C4-2B (cell line): ENCODE results near the gene PACSIN2.

Experiments used
- H3K27ac ChIP-seq: fragments of 450-650 bp; 2 replicates; pipeline ENCODE4 v1.5.1; 2017
- CTCF ChIP-seq: fragments of 450-650 bp; conservative IDR thresholded peaks from 2 replicates; pipeline ENCODE4 v1.5.1; 2017; ENCODE audit warnings: mild to moderate bottlenecking
- ZFX ChIP-seq: fragments of 450-650 bp; IDR thresholded peaks from 2 replicates; pipeline ENCODE4 v1.6.1; 2017

Gene PACSIN2

GRCh38 chr22:42836026-42836425 is 178.9 kb downstream of the PACSIN2 start:
- no peak for TF ChIP-seq ZFX
- TF ChIP-seq CTCF = no peak
- no peak overlapping the region for H3K27ac ChIP-seq

- no peak overlapping the region for H3K27ac ChIP-seq
These were observed 180.6 kb downstream of the PACSIN2 start for GRCh38 chr22:42834177-42834949.

GRCh38 chr22:42833104-42833503 is 181.8 kb downstream of the PACSIN2 start:
- TF ChIP-seq ZFX (no peak), CTCF (no peak)
- H3K27ac ChIP-seq = no peak overlapping the region

More at GRCh38 chr22:42834177-42834949, 180.6 kb downstream of the PACSIN2 start:
- TF ChIP-seq CTCF (no peak), ZFX (no peak)

GRCh38 chr22:42831712-42832111 is 183.2 kb downstream of the PACSIN2 start:
- no peak overlapping the region for H3K27ac ChIP-seq
- no peak for TF ChIP-seq CTCF

GRCh38 chr22:42830161-42830560 is 184.8 kb downstream of the PACSIN2 start:
- TF ChIP-seq ZFX = no peak
- no peak for TF ChIP-seq CTCF
- no peak overlapping the region for H3K27ac ChIP-seq

- no peak overlapping the region for H3K27ac ChIP-seq
- TF ChIP-seq ZFX (no peak), CTCF (no peak)
These were observed 185.6 kb downstream of the PACSIN2 start for GRCh38 chr22:42829302-42829701.

- no peak overlapping the region for H3K27ac ChIP-seq
- no peak for TF ChIP-seq CTCF
- no peak for TF ChIP-seq ZFX
These were observed 189.2 kb downstream of the PACSIN2 start for GRCh38 chr22:42825796-42826195.
